ENCODE results near the gene PLET1.

Gene PLET1

GRCh38 chr11:112280268-112281126 lies 19.8 kb upstream of the PLET1 start:
- peak; percentile 70 for DNase-seq

GRCh38 chr11:112279901-112280267 lies 19.2 kb upstream of the PLET1 start:
- DNase-seq: peak; percentile 88

- DNase-seq: no peak
Measured at GRCh38 chr11:112278803-112279202, 18.1 kb upstream of the PLET1 start.

- DNase-seq: no peak
Measured at GRCh38 chr11:112277941-112278340, 17.3 kb upstream of the PLET1 start.

GRCh38 chr11:112277029-112277428 lies 16.4 kb upstream of the PLET1 start:
- DNase-seq: no peak

GRCh38 chr11:112274007-112274783 lies 13.5 kb upstream of the PLET1 start:
- DNase-seq: no peak

GRCh38 chr11:112273066-112273465 lies 12.4 kb upstream of the PLET1 start:
- DNase-seq: no peak

GRCh38 chr11:112271242-112271641 lies 10.6 kb upstream of the PLET1 start:
- DNase-seq: no peak

GRCh38 chr11:112270551-112271180 lies 10.0 kb upstream of the PLET1 start:
- DNase-seq: no peak

GRCh38 chr11:112269139-112269538 lies 8.5 kb upstream of the PLET1 start:
- DNase-seq: no peak

- no peak for DNase-seq
Measured at GRCh38 chr11:112268406-112268805, 7.7 kb upstream of the PLET1 start.

- no peak for DNase-seq
Measured at GRCh38 chr11:112267188-112267591, 6.5 kb upstream of the PLET1 start.

- DNase-seq: no peak
Measured at GRCh38 chr11:112266410-112266778, 5.7 kb upstream of the PLET1 start.

GRCh38 chr11:112265659-112266409 lies 5.2 kb upstream of the PLET1 start:
- no peak for DNase-seq

GRCh38 chr11:112255067-112255720 lies 5.5 kb downstream of the PLET1 start:
- DNase-seq: no peak

GRCh38 chr11:112253605-112254242 lies 6.9 kb downstream of the PLET1 start:
- no peak for DNase-seq

GRCh38 chr11:112249871-112250610 lies 10.6 kb downstream of the PLET1 start:
- no peak for DNase-seq

GRCh38 chr11:112248201-112248600 lies 12.5 kb downstream of the PLET1 start:
- DNase-seq: no peak

- DNase-seq: no peak
Measured at GRCh38 chr11:112247201-112247600, 13.5 kb downstream of the PLET1 start.

GRCh38 chr11:112241486-112241885 lies 19.2 kb downstream of the PLET1 start:
- DNase-seq: no peak

GRCh38 chr11:112238041-112238440 lies 22.6 kb downstream of the PLET1 start:
- no peak for DNase-seq

Data from stimulated activated CD8-positive, alpha-beta memory T cell treated with anti-CD3 and anti-CD28 coated beads, Interleukin-4, amount 100 ng/mL, for 48 hours (primary cell).